OCI-LY7 (cell line): ENCODE results near the gene CCDC148. TPM values are rescaled to one million over a fixed set of nuclear protein-coding genes. Genes with fewer than 3 reads are reported as not detected.

ENCODE experiments used
- BruUV-seq: library from RNA; stranded (reverse); fragments of 400-500 nt; replicated peaks from 2 replicates; lab custom pipeline; 2021; lab: Mats Ljungman, UMichigan
- CTCF ChIA-PET: fragments of 300-600 bp; sonication (Branson Sonifier 250); formaldehyde crosslinking; loops from one replicate; lab custom pipeline; 2022; ENCODE audit warnings: antibody characterized with exemption; ENCODE audit not compliant: unreplicated experiment; lab: Charles Lee
- POLR2A ChIA-PET: fragments of 300-600 bp; sonication (Branson Sonifier 250); formaldehyde crosslinking; loops from one replicate; lab custom pipeline; 2022; ENCODE audit warnings: antibody characterized with exemption; lab: Charles Lee
- DNase-seq: peaks from one replicate; pipeline ENCODE4 v3.0.0-alpha.2; 2015; ENCODE audit warnings: low spot score
- H2AFZ ChIP-seq: fragments of 200-600 bp; sonication (generic), shearing (Covaris generic); 2 replicates; pipeline ENCODE4 v1.6.1; 2014; ENCODE audit warnings: mild to moderate bottlenecking, antibody characterized with exemption, low read length, moderate library complexity
- H3K27ac ChIP-seq: fragments of 200-600 bp; sonication (generic); 2 replicates; pipeline ENCODE4 v1.5.1; 2014; ENCODE audit warnings: mixed run types, low read depth, mild to moderate bottlenecking, moderate library complexity, low read length, inconsistent platforms; ENCODE audit not compliant: poor library complexity, severe bottlenecking
- H3K36me3 ChIP-seq: fragments of 200-600 bp; sonication (generic); 2 replicates; pipeline ENCODE4 v1.6.1; 2014; ENCODE audit warnings: mild to moderate bottlenecking, antibody characterized with exemption, low read length, moderate library complexity, mixed read lengths; ENCODE audit not compliant: insufficient read depth
- H3K4me1 ChIP-seq: fragments of 200-600 bp; sonication (generic); 2 replicates; pipeline ENCODE4 v1.5.1; 2014; ENCODE audit warnings: mild to moderate bottlenecking, low read length; ENCODE audit not compliant: insufficient read depth, poor library complexity, severe bottlenecking
- H3K4me2 ChIP-seq: fragments of 200-600 bp; sonication (generic); 2 replicates; pipeline ENCODE4 v1.6.1; 2014; ENCODE audit warnings: mild to moderate bottlenecking, low read length
- H3K4me3 ChIP-seq: fragments of 200-600 bp; sonication (generic); 2 replicates; pipeline ENCODE4 v1.5.1; 2014; ENCODE audit warnings: mild to moderate bottlenecking, low read depth, low read length; ENCODE audit not compliant: poor library complexity, severe bottlenecking
- H3K79me2 ChIP-seq: fragments of 200-600 bp; sonication (generic); 2 replicates; pipeline ENCODE4 v1.6.1; 2016; ENCODE audit warnings: low read depth, mild to moderate bottlenecking, low read length, moderate library complexity, mixed read lengths; ENCODE audit not compliant: insufficient read depth
- H3K9me2 ChIP-seq: fragments of 200-600 bp; sonication (generic); 2 replicates; pipeline ENCODE4 v1.6.1; 2016; ENCODE audit warnings: mild to moderate bottlenecking, low read length, mixed read lengths; ENCODE audit not compliant: insufficient read depth
- H3K9me3 ChIP-seq: fragments of 200-600 bp; sonication (generic); 2 replicates; pipeline ENCODE4 v1.6.1; 2014; ENCODE audit warnings: mild to moderate bottlenecking, mixed run types, low read length, mixed read lengths
- H4K20me1 ChIP-seq: fragments of 200-600 bp; sonication (generic); 2 replicates; pipeline ENCODE4 v1.6.1; 2014; ENCODE audit warnings: mild to moderate bottlenecking, antibody characterized with exemption, low read length, moderate library complexity, mixed read lengths; ENCODE audit not compliant: insufficient read depth
- CTCF ChIP-seq: fragments of 200-600 bp; sonication (generic); conservative IDR thresholded peaks from 2 replicates; pipeline ENCODE4 v1.5.1; 2014; ENCODE audit warnings: mild to moderate bottlenecking, antibody characterized with exemption, low read length, moderate library complexity, mixed read lengths
- EZH2phosphoT487 ChIP-seq: fragments of 200-600 bp; sonication (generic); IDR thresholded peaks from 2 replicates; pipeline ENCODE4 v1.6.1; 2018; ENCODE audit warnings: low read depth, borderline replicate concordance, mild to moderate bottlenecking, mixed run types, antibody characterized with exemption, low read length, moderate library complexity, mixed read lengths
- intact Hi-C: fragments of 100-400 bp; cut with micrococcal nuclease; formaldehyde crosslinking; loops from one replicate; pipeline ENCODE4 v1.10.0; 2022; ENCODE audit not compliant: unreplicated experiment
- total RNA-seq, 2 experiments: library from RNA; depleted of rRNA in 1 of 2; stranded (reverse); fragments of >200 nt in 1 of 2; shearing (Covaris generic) in 1 of 2; gene quantifications; 2 replicates each; pipeline ENCODE4 v1.2.3, GENCODE V29; 2014 to 2022

The CCDC148 gene
- total RNA-seq, 2 experiments from 2014 or later: 0.19 to 0.99 TPM

- no peaks in the 10 kb centered on the region for H3K9me3 ChIP-seq
- H3K4me2 ChIP-seq: no peak overlapping the region
- no peak for TF ChIP-seq EZH2phosphoT487
- no peak for TF ChIP-seq CTCF
- no peak overlapping the region for H3K4me3 ChIP-seq
- H3K9me2 ChIP-seq: no peaks in the 10 kb centered on the region
- POLR2A ChIA-PET: no interaction called here
- intact Hi-C loops: no loop called here
- no peak overlapping the region for H3K27ac ChIP-seq
- H2AFZ ChIP-seq: no peak overlapping the region; the same call in 1 of the 2 replicates
- no peaks in the 10 kb centered on the region for H3K79me2 ChIP-seq
- H3K4me1 ChIP-seq: no peaks in the 10 kb centered on the region
- H4K20me1 ChIP-seq: no peaks in the 10 kb centered on the region
- DNase-seq: no peak
- no peaks in the 10 kb centered on the region for H3K36me3 ChIP-seq
- no TSS peak for BruUV-seq
- CTCF ChIA-PET: no interaction called here
Measured at GRCh38 chr2:158243392-158243791, 213.2 kb downstream of the CCDC148 start.

GRCh38 chr2:158242280-158242679 lies 214.3 kb downstream of the CCDC148 start:
- DNase-seq: no peak
- H4K20me1 ChIP-seq: no peaks in the 10 kb centered on the region
- no peaks in the 10 kb centered on the region for H3K4me1 ChIP-seq
- no peaks in the 10 kb centered on the region for H3K9me2 ChIP-seq
- no peaks in the 10 kb centered on the region for H3K36me3 ChIP-seq
- no peak for TF ChIP-seq CTCF
- TF ChIP-seq EZH2phosphoT487: no peak
- CTCF ChIA-PET: no interaction called here
- no peak overlapping the region for H3K4me2 ChIP-seq
- H3K4me3 ChIP-seq: no peak overlapping the region
- POLR2A ChIA-PET: no interaction called here
- intact Hi-C loops: no loop called here
- H3K27ac ChIP-seq: no peak overlapping the region
- H3K9me3 ChIP-seq: no peaks in the 10 kb centered on the region
- H2AFZ ChIP-seq: no peak overlapping the region
- BruUV-seq: no TSS peak
- H3K79me2 ChIP-seq: no peaks in the 10 kb centered on the region

DNA sequence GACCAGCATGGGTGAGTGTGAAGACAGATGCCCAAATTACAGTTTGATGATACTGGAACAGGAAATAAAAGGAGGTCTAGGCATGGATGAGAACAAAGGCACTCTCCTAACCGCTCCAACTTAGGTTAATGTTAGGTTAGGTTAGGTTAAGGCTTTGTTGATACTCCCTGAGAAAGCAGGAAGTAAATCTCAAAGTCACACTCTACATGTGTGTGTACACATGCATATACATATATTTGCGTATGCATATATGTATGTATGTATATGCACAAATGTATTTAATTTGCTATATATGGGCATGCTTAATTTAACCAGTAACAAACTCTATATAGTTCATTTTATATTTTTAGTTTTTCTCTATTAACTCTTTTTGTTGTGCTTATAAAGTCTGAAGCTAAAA lies 215.6 kb downstream of the CCDC148 start:
- H3K9me2 ChIP-seq: no peaks in the 10 kb centered on the region
- no peak overlapping the region for H2AFZ ChIP-seq
- H3K36me3 ChIP-seq: no peaks in the 10 kb centered on the region
- POLR2A ChIA-PET: no interaction called here
- H3K4me2 ChIP-seq: no peak overlapping the region
- no peaks in the 10 kb centered on the region for H3K79me2 ChIP-seq
- no peak overlapping the region for H3K4me3 ChIP-seq
- no peaks in the 10 kb centered on the region for H4K20me1 ChIP-seq
- H3K27ac ChIP-seq: no peak overlapping the region
- BruUV-seq: no TSS peak
- no peaks in the 10 kb centered on the region for H3K9me3 ChIP-seq
- TF ChIP-seq CTCF (no peak), EZH2phosphoT487 (no peak)
- DNase-seq: no peak
- CTCF ChIA-PET: no interaction called here
- intact Hi-C loops: no loop called here
- H3K4me1 ChIP-seq: no peaks in the 10 kb centered on the region
